Cardiac septum (tissue), 1 donor: ENCODE measurements around the gene OR4K1. TPM values are rescaled to one million over a fixed set of nuclear protein-coding genes. Genes with fewer than 3 reads are reported as not detected.
"Not testable (repeated sequence)": the region's sequence is repeated elsewhere in the genome, so short reads cannot be mapped to it uniquely, and the experiment has no call there.

Experiments
- DNase-seq: peaks from one replicate; pipeline ENCODE4 v3.0.0-alpha.2; 2020; ENCODE audit warnings: low spot score
- intact Hi-C: fragments of 100-400 bp; cut with DNase I; formaldehyde crosslinking; loops from one replicate; pipeline ENCODE4 v1.14.0; 2022
- long read RNA-seq: library from polyadenylated mRNA; unstranded; transcript quantifications from one replicate; pipeline ENCODE4 v2.0.0, GENCODE V29; 2021
- total RNA-seq: library from RNA; stranded (reverse); fragmentation: NEBNext Ultra II Directional; extraction: Animal tissue kit (Norgen Biotek cat#: 25700); gene quantifications from one replicate; pipeline ENCODE4 v1.2.1, GENCODE V29; 2021
- donor health status: DM: no; HTN: no; CAD: no.

OR4K1 gene
- not detected for total RNA-seq
- long read RNA-seq: 0 reads

DNA sequence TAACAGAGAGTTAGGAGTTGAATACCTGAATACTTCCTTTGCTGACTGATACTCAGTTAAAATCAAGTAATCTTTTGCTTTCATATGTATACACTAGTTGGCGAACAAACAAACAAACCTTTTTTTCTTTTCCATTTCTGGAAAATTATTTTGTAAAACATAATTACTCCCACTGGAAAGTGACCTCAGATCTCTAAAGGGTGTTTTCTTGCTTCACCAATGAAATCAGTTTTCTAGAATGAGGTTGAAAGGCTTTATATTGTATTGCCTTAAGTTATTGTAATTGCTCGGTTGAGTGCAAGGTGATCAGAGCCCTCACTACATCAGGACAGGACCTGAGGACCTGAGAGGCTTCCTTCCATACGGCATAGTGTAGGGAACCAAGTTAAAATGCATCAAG lies at the start of gene OR4K1:
Gene OR4K1 (plus strand): TSS at position 301 of the 400 bp plus-strand sequence. CDS start 4,750 bp downstream, outside the sequence.
- no peak for DNase-seq
- intact Hi-C loops: no loop called here

GRCh38 chr14:19895282-19895681 lies 35.4 kb upstream of the OR4K1 start:
- intact Hi-C loops: no loop called here
- DNase-seq: no peak

DNA sequence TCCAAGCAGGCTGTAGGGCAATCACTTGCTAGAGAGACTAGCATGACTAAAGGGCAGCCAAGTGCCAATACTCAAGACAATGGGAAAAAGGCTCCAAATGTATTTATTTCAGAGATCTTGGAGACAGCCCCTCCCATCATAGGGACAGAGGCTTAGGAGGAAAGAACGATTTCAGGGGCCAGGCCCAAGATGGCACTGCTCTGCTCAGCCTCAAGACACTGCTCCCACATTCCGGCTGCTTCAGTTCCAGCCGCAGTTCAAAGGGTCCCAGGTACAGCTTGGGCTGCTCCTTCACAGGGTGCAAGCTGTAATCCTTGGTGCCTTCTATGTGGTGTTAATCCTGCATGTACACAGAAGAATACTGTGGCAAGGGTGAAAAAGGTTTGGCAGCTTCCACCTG lies 29.7 kb upstream of the OR4K1 start:
- intact Hi-C loops: no loop called here
- no peak for DNase-seq

- intact Hi-C loops: no loop called here
These were observed 28.3 kb upstream of the OR4K1 start for GRCh38 chr14:19902409-19902808.

GRCh38 chr14:19906665-19907064 lies 24.1 kb upstream of the OR4K1 start:
- intact Hi-C loops: no loop called here
- DNase-seq: no peak

More at GRCh38 chr14:19902409-19902808, 28.3 kb upstream of the OR4K1 start:
- DNase-seq: no peak

GRCh38 chr14:19911114-19911513 lies 19.6 kb upstream of the OR4K1 start:
- DNase-seq: no peak
- intact Hi-C loops: no loop called here

DNA sequence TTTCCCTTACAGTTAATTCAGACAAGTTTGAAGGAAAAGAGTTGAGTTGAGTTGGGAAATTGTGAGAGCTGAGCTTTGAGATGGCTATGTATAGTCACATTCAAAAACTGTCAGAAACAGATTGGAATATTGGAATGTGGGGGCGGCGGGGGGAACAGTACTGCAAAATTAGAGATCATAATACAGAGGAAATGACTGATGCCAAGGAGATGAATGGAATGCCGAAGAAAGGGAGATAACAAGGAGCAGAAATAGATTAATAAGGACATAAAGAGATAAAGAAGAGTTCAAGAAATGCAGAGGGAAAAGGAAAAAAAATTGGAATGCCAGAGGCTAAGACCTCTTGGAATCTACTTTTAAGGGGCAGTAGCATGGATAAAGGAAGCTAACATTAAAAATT lies 13.5 kb upstream of the OR4K1 start:
- no peak for DNase-seq
- intact Hi-C loops: no loop called here

- no peak for DNase-seq
- intact Hi-C loops: no loop called here
These were observed 12.7 kb upstream of the OR4K1 start for GRCh38 chr14:19917955-19918518.

DNA sequence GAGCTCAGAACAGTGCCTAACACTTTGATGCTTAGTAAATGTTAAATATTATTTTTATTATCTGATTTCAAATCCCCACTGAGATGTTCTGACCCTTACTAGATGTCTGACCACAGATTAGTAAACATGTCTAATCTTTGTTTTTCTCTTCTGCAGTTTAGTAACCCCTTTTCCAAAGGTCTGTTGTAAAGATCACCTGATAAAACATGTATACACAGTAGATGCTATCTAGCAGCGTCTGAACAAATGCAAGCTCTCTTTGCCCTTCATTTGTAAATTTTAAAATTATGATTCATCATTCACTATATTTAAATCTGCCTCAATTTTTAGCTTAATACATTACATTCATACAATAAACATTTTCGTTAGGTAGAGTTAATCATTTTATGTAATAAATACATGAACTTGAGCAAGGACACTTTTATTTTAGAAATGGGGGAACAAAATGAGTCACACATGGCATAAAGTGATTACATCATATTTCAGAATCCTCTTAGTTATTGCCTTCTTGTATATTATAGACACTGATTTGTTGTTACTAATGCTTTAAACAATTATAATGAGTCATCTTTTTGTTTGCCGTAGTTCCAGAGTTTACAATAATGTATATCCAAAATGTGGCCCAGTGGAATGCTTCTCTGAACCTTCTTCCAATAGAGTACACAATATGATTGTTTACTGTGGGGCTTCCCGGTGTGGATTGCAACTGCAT lies 12.0 kb upstream of the OR4K1 start:
- intact Hi-C loops: no loop called here
- DNase-seq: no peak

DNA sequence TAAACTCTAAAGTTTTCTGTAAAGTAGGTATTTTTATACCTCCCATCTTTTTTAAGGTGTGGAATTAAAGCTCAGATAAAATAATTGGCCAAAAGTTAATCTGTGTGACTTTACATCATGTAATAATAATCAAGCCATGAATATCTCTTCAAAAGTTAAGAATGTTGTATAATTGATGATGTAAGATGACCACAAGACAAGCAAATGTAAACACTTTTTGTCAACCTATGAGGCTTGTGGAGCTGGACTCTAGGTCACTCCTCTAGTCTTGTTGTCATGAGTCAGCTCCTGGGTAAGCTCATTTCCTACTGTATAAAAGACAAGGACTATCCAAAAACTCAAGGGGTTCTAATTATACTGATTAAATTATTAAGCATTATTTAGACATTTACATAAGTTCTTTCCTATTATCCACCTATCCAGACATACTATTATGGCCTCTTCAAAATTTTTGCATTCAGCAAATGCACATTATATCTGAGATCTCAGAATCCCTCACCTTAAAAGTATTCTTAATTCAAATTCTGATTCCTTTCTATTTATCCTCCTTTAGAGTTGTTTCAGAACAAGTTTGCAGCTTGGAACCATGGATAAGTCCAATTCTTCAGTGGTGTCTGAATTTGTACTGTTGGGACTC lies 10.6 kb upstream of the OR4K1 start, which contains the start of gene OR4K5:
Gene OR4K5 (plus strand): TSS at position 587 of the 637 bp plus-strand sequence. CDS start 0 bp downstream, at position 587.
- DNase-seq: no peak
- intact Hi-C loops: no loop called here

GRCh38 chr14:19941668-19942067 lies 11.0 kb downstream of the OR4K1 start:
- intact Hi-C loops: no loop called here
- DNase-seq: no peak

- no peak for DNase-seq
- intact Hi-C loops: no loop called here
These were observed 16.8 kb downstream of the OR4K1 start for GRCh38 chr14:19947413-19948090.

DNA sequence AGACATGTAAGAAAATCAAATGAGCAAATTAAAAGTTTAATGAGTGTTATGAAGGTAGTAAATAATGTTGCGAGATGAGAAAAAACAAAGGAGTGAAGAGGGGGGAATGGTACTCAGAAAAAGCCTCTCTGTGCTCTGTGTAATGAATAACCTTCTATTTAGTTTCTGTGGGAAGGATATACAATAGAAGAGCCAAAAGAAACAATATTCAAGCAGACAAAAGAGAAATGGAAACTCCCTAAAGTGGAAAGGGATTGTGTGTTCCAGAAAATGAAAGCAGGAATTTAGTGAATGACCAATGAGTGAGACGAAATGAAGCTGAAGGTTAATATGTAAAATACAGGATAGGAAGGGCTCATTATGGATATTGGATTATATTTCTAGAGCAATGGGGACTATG lies 18.5 kb downstream of the OR4K1 start:
- no peak for DNase-seq
- intact Hi-C loops: no loop called here

GRCh38 chr14:19969735-19970134 lies 39.0 kb downstream of the OR4K1 start:
- DNase-seq, intact Hi-C loops: not testable (repeated sequence)

GRCh38 chr14:19974844-19975243 lies 44.1 kb downstream of the OR4K1 start:
- DNase-seq: no peak
- intact Hi-C loops: no loop called here

- no peak for DNase-seq
- intact Hi-C loops: no loop called here
These were observed 44.6 kb downstream of the OR4K1 start, which contains the start of gene OR4K15 for GRCh38 chr14:19975291-19975690. TSS of gene OR4K15 (plus strand) at chr14:19975591. CDS start at chr14:19975591, 0 bp downstream.
